AG20443 (cell line): ENCODE results near the gene CPEB1.
"Not testable (repeated sequence)": the region's sequence is repeated elsewhere in the genome, so short reads cannot be mapped to it uniquely, and the experiment has no call there.

Experiments
- DNase-seq: peaks from one replicate; pipeline ENCODE4 v3.0.0; 2012; ENCODE audit warnings: low spot score, mixed read lengths

Gene CPEB1

GRCh38 chr15:82649226-82649999, 2.2 kb upstream of the CPEB1 start:
- no peak for DNase-seq

- no peak for DNase-seq
Observed at GRCh38 chr15:82648257-82649103, 1.3 kb upstream of the CPEB1 start.

GRCh38 chr15:82647835-82648256, 683 bp upstream of the CPEB1 start:
- DNase-seq, result no peak

- no peak for DNase-seq
Observed at GRCh38 chr15:82646250-82647044, 716 bp downstream of the CPEB1 start.

GRCh38 chr15:82644967-82645852, 2.0 kb downstream of the CPEB1 start:
- DNase-seq, result not testable (repeated sequence)

- no peak for DNase-seq
Observed at GRCh38 chr15:82643992-82644391, 3.2 kb downstream of the CPEB1 start.

GRCh38 chr15:82642656-82643055, 4.5 kb downstream of the CPEB1 start:
- DNase-seq, result no peak

- DNase-seq, result no peak
Observed at GRCh38 chr15:82641129-82641798, 5.9 kb downstream of the CPEB1 start.

GRCh38 chr15:82640672-82641071, 6.5 kb downstream of the CPEB1 start:
- DNase-seq, result no peak

GRCh38 chr15:82635798-82636197, 11.4 kb downstream of the CPEB1 start:
- no peak for DNase-seq

GRCh38 chr15:82630033-82630432, 17.1 kb downstream of the CPEB1 start:
- DNase-seq, result no peak

GRCh38 chr15:82625136-82625535, 22.0 kb downstream of the CPEB1 start:
- peak; percentile 31 for DNase-seq

GRCh38 chr15:82624438-82624837, 22.7 kb downstream of the CPEB1 start:
- no peak for DNase-seq

GRCh38 chr15:82624008-82624407, 23.2 kb downstream of the CPEB1 start:
- peak; percentile 64 for DNase-seq

- peak; percentile 14 for DNase-seq
Observed at GRCh38 chr15:82621970-82622369, 25.2 kb downstream of the CPEB1 start.

GRCh38 chr15:82613747-82614146, 33.4 kb downstream of the CPEB1 start:
- DNase-seq, result peak; percentile 12

- DNase-seq, result no peak
Observed at GRCh38 chr15:82611348-82611747, 35.8 kb downstream of the CPEB1 start.

GRCh38 chr15:82602195-82602594, 45.0 kb downstream of the CPEB1 start:
- no peak for DNase-seq

- no peak for DNase-seq
Observed at GRCh38 chr15:82599862-82600261, 47.3 kb downstream of the CPEB1 start.

- no peak for DNase-seq
Observed at GRCh38 chr15:82597815-82598214, 49.3 kb downstream of the CPEB1 start.

- DNase-seq, result no peak
Observed at GRCh38 chr15:82595766-82596165, 51.4 kb downstream of the CPEB1 start.
